Keratinocyte (primary cell): Measurements from ENCODE around the gene ACTR5. TPM values are rescaled to one million over a fixed set of nuclear protein-coding genes. Genes with fewer than 3 reads are reported as not detected.

Source experiments
- DNase-seq: peaks from one replicate; pipeline ENCODE4 v3.0.0-alpha.2; 2011; ENCODE audit warnings: low read depth, missing footprints, low spot score
- FAIRE-seq: peaks from 2 replicates; lab custom pipeline; 2011; peaks lifted over from hg19 to GRCh38; lab: Jason Lieb, UNC
- H2AFZ ChIP-seq: 2 replicates; pipeline ENCODE4 v1.6.0; 2012; ENCODE audit warnings: low read length, control low read depth, inconsistent platforms; ENCODE audit not compliant: control insufficient read depth
- H3K27ac ChIP-seq: 2 replicates; pipeline ENCODE4 v1.5.1; 2011; ENCODE audit warnings: low read length; ENCODE audit not compliant: control insufficient read depth, insufficient read depth
- H3K27me3 ChIP-seq: 3 replicates; pipeline ENCODE4 v1.6.0; 2011; ENCODE audit warnings: low read length; ENCODE audit not compliant: control insufficient read depth, insufficient read depth; ENCODE audit errors: extremely low read depth
- H3K36me3 ChIP-seq, 2 experiments: 2 replicates in 1 of 2; 3 replicates in 1 of 2; pipeline ENCODE4 v1.5.1; 2011; ENCODE audit warnings: low read length in 2 of 2, mild to moderate bottlenecking in 1 of 2; ENCODE audit not compliant: control insufficient read depth in 2 of 2, insufficient read depth in 2 of 2; ENCODE audit errors: extremely low read depth in 1 of 2
- H3K4me1 ChIP-seq: 3 replicates; pipeline ENCODE4 v1.5.1; 2011; ENCODE audit warnings: low read length; ENCODE audit not compliant: control insufficient read depth, insufficient read depth; ENCODE audit errors: extremely low read depth
- H3K4me2 ChIP-seq: 3 replicates; pipeline ENCODE4 v1.6.0; 2011; ENCODE audit warnings: low read depth, low read length; ENCODE audit not compliant: control insufficient read depth, insufficient read depth; ENCODE audit errors: extremely low read depth
- H3K4me3 ChIP-seq, 3 experiments: fragments of 200-600 bp in 1 of 3; sonication (generic) in 1 of 3; 2 replicates in 2 of 3; 3 replicates in 1 of 3; pipeline ENCODE4 v1.5.1; 2011 to 2016; ENCODE audit warnings: low read length in 3 of 3, mild to moderate bottlenecking in 3 of 3, control low read depth in 2 of 3, inconsistent platforms in 1 of 3, low read depth in 1 of 3, mixed read lengths in 1 of 3, mixed run types in 1 of 3, moderate library complexity in 1 of 3; ENCODE audit not compliant: control insufficient read depth in 2 of 3, insufficient read depth in 2 of 3; ENCODE audit errors: extremely low read depth in 1 of 3
- H3K79me2 ChIP-seq: 2 replicates; pipeline ENCODE4 v1.6.0; 2012; ENCODE audit warnings: low read length; ENCODE audit not compliant: control insufficient read depth, insufficient read depth
- H3K9ac ChIP-seq: 3 replicates; pipeline ENCODE4 v1.6.0; 2011; ENCODE audit warnings: low read length; ENCODE audit not compliant: control insufficient read depth, insufficient read depth; ENCODE audit errors: extremely low read depth
- H3K9me1 ChIP-seq: 3 replicates; pipeline ENCODE4 v1.6.0; 2011; ENCODE audit warnings: low read length; ENCODE audit not compliant: control insufficient read depth, insufficient read depth; ENCODE audit errors: extremely low read depth
- H3K9me3 ChIP-seq: 2 replicates; pipeline ENCODE4 v1.5.1; 2012; ENCODE audit warnings: low read depth, low read length; ENCODE audit not compliant: control insufficient read depth
- H4K20me1 ChIP-seq: 3 replicates; pipeline ENCODE4 v1.6.0; 2011; ENCODE audit warnings: low read length; ENCODE audit not compliant: control insufficient read depth, insufficient read depth; ENCODE audit errors: extremely low read depth
- EZH2 ChIP-seq: IDR thresholded peaks from one replicate; pipeline ENCODE4 v1.6.1; 2012; ENCODE audit warnings: inconsistent platforms, mild to moderate bottlenecking, low read length, moderate library complexity
- dilution Hi-C: fragments of 300-500 bp; cut with MboI; formaldehyde crosslinking; loops from one replicate; pipeline ENCODE4 v1.7.0; 2020; ENCODE audit warnings: low sequenced_read_pairs; ENCODE audit not compliant: extremely low pct_ligation_motif_present
- polyA plus RNA-seq, 5 experiments: library from polyadenylated mRNA; depleted of rRNA in 3 of 5; stranded (reverse) in 3 of 5; stranded (forward) in 1 of 5; unstranded in 1 of 5; fragments of >200 nt; gene quantifications; 1 replicate in 1 of 5; 2 replicates in 3 of 5; 3 replicates in 1 of 5; pipeline versions ENCODE4 v1.2.1 to v1.2.3, GENCODE V29; 2011 to 2012; ENCODE audit warnings: missing spikeins in 2 of 5, low read depth in 1 of 5, low replicate concordance in 1 of 5
- TF ChIP-seq, protein P1 (sequence below), 3 experiments: IDR thresholded peaks in 1 of 3; conservative IDR thresholded peaks in 1 of 3; optimal IDR thresholded peaks in 1 of 3; 2 replicates in 2 of 3; 3 replicates in 1 of 3; pipeline versions ENCODE3 to v1.5.1; 2011; ENCODE audit warnings: low read length in 3 of 3, mild to moderate bottlenecking in 3 of 3, moderate library complexity in 2 of 3, control low read depth in 1 of 3, inconsistent platforms in 1 of 3; ENCODE audit not compliant: insufficient read depth in 2 of 3; ENCODE audit errors: extremely low read depth in 1 of 3

The ACTR5 gene
- polyA plus RNA-seq, 1 donor (not counting 4 experiments of a cell fraction or from before 2014, with no cell fraction given): 9.7 TPM

DNA sequence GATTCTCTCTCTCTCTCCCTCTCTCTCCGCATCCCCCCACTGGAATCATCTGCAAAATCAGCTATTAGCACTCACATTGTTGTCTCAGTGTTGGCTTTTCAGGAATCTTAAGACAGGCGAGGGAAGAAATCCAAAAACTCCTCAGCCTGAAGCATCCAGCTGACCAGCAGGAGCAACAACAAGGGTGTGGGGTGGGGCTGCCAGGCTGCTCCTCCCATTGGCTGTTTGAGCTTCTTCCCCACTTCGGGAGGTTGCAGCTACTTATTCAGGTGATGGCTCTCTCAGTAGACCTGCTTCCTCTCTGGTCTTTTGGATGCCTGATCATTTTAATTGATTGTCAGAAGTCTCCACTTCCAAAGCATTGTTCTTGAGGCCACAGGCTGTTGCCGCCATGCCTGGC is 48.1 kb upstream of the ACTR5 start:
- H3K9me1 ChIP-seq: no peaks in the 10 kb centered on the region
- TF ChIP-seq, protein P1, sequence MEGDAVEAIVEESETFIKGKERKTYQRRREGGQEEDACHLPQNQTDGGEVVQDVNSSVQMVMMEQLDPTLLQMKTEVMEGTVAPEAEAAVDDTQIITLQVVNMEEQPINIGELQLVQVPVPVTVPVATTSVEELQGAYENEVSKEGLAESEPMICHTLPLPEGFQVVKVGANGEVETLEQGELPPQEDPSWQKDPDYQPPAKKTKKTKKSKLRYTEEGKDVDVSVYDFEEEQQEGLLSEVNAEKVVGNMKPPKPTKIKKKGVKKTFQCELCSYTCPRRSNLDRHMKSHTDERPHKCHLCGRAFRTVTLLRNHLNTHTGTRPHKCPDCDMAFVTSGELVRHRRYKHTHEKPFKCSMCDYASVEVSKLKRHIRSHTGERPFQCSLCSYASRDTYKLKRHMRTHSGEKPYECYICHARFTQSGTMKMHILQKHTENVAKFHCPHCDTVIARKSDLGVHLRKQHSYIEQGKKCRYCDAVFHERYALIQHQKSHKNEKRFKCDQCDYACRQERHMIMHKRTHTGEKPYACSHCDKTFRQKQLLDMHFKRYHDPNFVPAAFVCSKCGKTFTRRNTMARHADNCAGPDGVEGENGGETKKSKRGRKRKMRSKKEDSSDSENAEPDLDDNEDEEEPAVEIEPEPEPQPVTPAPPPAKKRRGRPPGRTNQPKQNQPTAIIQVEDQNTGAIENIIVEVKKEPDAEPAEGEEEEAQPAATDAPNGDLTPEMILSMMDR (optimal IDR thresholded peaks at IDR 0.05 in 1 of 3, IDR thresholded peaks at IDR 0.05 in 1 of 3, conservative IDR thresholded peaks at IDR 0.05 in 1 of 3; ENCODE audit: extremely low read depth in 1 of 3, insufficient read depth in 2 of 3, low read length in 3 of 3): no peak
- no peak for TF ChIP-seq EZH2
- no peak for FAIRE-seq
- DNase-seq: no peak
- no peaks in the 10 kb centered on the region for H3K36me3 ChIP-seq
- no peaks in the 10 kb centered on the region for H3K9me3 ChIP-seq
- no peaks in the 10 kb centered on the region for H4K20me1 ChIP-seq
- H3K79me2 ChIP-seq: no peaks in the 10 kb centered on the region
- peaks cover 13% of the 10 kb centered on the region for H3K27me3 ChIP-seq
- dilution Hi-C loops: no loop called here
- no peak overlapping the region for H3K27ac ChIP-seq
- H3K4me1 ChIP-seq: no peaks in the 10 kb centered on the region
- no peak overlapping the region for H3K4me3 ChIP-seq
- H2AFZ ChIP-seq: no peak overlapping the region
- H3K4me2 ChIP-seq: no peak overlapping the region
- H3K9ac ChIP-seq: no peak overlapping the region

DNA sequence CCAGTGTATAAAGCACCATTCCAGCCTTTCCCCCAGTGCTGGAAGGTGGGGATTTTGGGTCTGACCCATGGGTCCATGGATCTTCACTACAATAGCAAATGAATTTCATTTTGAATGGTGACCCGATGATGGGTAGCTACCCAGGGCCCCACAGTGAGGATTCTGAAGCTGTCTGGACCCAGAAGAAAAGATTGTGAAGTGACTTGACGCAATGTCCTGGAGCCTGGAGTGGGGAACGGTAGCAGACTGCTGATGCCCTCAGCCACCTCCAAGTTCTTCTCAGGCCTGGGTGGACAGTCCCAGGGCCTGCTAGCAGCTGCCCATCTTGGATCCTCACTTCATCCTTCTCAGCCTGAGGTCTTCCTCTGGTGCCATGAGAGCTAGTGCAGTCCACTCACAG is 47.3 kb upstream of the ACTR5 start:
- H3K79me2 ChIP-seq: no peaks in the 10 kb centered on the region

More for the DNA sequence above, 47.3 kb upstream of the ACTR5 start:
- H2AFZ ChIP-seq: no peak overlapping the region
- H3K4me3 ChIP-seq: no peak overlapping the region
- dilution Hi-C loops: no loop called here
- no peak overlapping the region for H3K4me2 ChIP-seq
- H3K9me1 ChIP-seq: no peaks in the 10 kb centered on the region
- peaks cover 13% of the 10 kb centered on the region for H3K27me3 ChIP-seq
- H3K9ac ChIP-seq: no peak overlapping the region
- no peak overlapping the region for H3K27ac ChIP-seq
- DNase-seq: no peak
- no peak for FAIRE-seq
- TF ChIP-seq EZH2: no peak
- TF ChIP-seq, protein P1 (optimal IDR thresholded peaks at IDR 0.05 in 1 of 3, IDR thresholded peaks at IDR 0.05 in 1 of 3, conservative IDR thresholded peaks at IDR 0.05 in 1 of 3; ENCODE audit: extremely low read depth in 1 of 3, insufficient read depth in 2 of 3, low read length in 3 of 3): no peak
- no peaks in the 10 kb centered on the region for H3K36me3 ChIP-seq
- no peaks in the 10 kb centered on the region for H3K9me3 ChIP-seq
- no peaks in the 10 kb centered on the region for H3K4me1 ChIP-seq
- no peaks in the 10 kb centered on the region for H4K20me1 ChIP-seq
